ENCODE data around the gene CYBA. TPM values are rescaled to one million over a fixed set of nuclear protein-coding genes. Genes with fewer than 3 reads are reported as not detected.

The CYBA gene
- total RNA-seq, 2 experiments from 2014 or later, result 505 to 513 TPM

- Mint-ChIP-seq H3K4me3 (no peak overlapping the region), H3K36me3 (peaks cover 22% of the 10 kb centered on the region), H3K9me3 (no peaks in the 10 kb centered on the region), H3K27me3 (no peaks in the 10 kb centered on the region), H3K4me1 (peaks cover 1% of the 10 kb centered on the region), H3K27ac (no peak overlapping the region)
- ATAC-seq (ENCODE audit: low read depth) (no peak), DNase-seq (no peak)
- POLR2A ChIA-PET, result no interaction called here
Measured at GRCh38 chr16:88596483-88596882, 54.4 kb downstream of the CYBA start.

GRCh38 chr16:88595921-88596320 is 54.9 kb downstream of the CYBA start:
- peaks cover 21% of the 10 kb centered on the region for H3K36me3 Mint-ChIP-seq
- ATAC-seq (ENCODE audit: low read depth) (no peak), DNase-seq (no peak)
- H3K27ac Mint-ChIP-seq, result no peak overlapping the region
- POLR2A ChIA-PET, result no interaction called here
- H3K27me3 Mint-ChIP-seq, result no peaks in the 10 kb centered on the region
- no peaks in the 10 kb centered on the region for H3K9me3 Mint-ChIP-seq
- no peak overlapping the region for H3K4me3 Mint-ChIP-seq
- H3K4me1 Mint-ChIP-seq, result peaks cover 1% of the 10 kb centered on the region

GRCh38 chr16:88595101-88595500 is 55.8 kb downstream of the CYBA start:
- ATAC-seq (ENCODE audit: low read depth) (no peak), DNase-seq (no peak)
- Mint-ChIP-seq H3K27me3 (no peaks in the 10 kb centered on the region), H3K4me3 (no peak overlapping the region), H3K36me3 (peaks cover 21% of the 10 kb centered on the region), H3K27ac (no peak overlapping the region), H3K9me3 (no peaks in the 10 kb centered on the region), H3K4me1 (peaks cover 1% of the 10 kb centered on the region)
- POLR2A ChIA-PET, result no interaction called here

- H3K27ac Mint-ChIP-seq, result no peak overlapping the region
- peaks cover 25% of the 10 kb centered on the region for H3K36me3 Mint-ChIP-seq
- H3K9me3 Mint-ChIP-seq, result no peaks in the 10 kb centered on the region
- H3K27me3 Mint-ChIP-seq, result no peaks in the 10 kb centered on the region
- ATAC-seq (ENCODE audit: low read depth) (no peak), DNase-seq (no peak)
- no peak overlapping the region for H3K4me3 Mint-ChIP-seq
- H3K4me1 Mint-ChIP-seq, result peaks cover 6% of the 10 kb centered on the region
- POLR2A ChIA-PET, result no interaction called here
Measured at GRCh38 chr16:88593910-88594309, 56.9 kb downstream of the CYBA start.

GRCh38 chr16:88593489-88593888 is 57.4 kb downstream of the CYBA start:
- Mint-ChIP-seq H3K36me3 (peaks cover 26% of the 10 kb centered on the region), H3K27ac (no peak overlapping the region), H3K4me3 (no peak overlapping the region), H3K4me1 (peaks cover 8% of the 10 kb centered on the region), H3K9me3 (no peaks in the 10 kb centered on the region), H3K27me3 (no peaks in the 10 kb centered on the region)
- no peak for DNase-seq
- POLR2A ChIA-PET, result no interaction called here
- no peak for ATAC-seq (ENCODE audit: low read depth)

Other genes starting within 250 kb of the CYBA start
- 10 to 100 TPM; 19.0 to 19.2 TPM for gene ZFPM1, start 197.8 kb downstream of the CYBA start, total RNA-seq
- gene ZC3H18, start 80.7 kb downstream of the CYBA start, total RNA-seq, result 10 to 100 TPM; 83.4 to 88.7 TPM
- gene IL17C, start 12.5 kb downstream of the CYBA start, total RNA-seq, result under 1 TPM in 1 of 2 experiments, not detected in 1; 0.68 TPM
- gene MVD, start 12.0 kb upstream of the CYBA start, total RNA-seq, result 10 to 100 TPM; 80.7 to 84.2 TPM
- gene SNAI3, start 35.5 kb upstream of the CYBA start, total RNA-seq, result 10 to 100 TPM; 14.4 to 15.0 TPM
- 100 to 1,000 TPM; 227 to 229 TPM for gene RNF166, start 55.4 kb upstream of the CYBA start, total RNA-seq
- 10 to 100 TPM; 22.8 to 25.7 TPM for gene CTU2, start 55.5 kb upstream of the CYBA start, total RNA-seq
- gene PIEZO1, start 134.2 kb upstream of the CYBA start, total RNA-seq, result 100 to 1,000 TPM; 206 to 220 TPM
- 100 to 1,000 TPM; 135 to 140 TPM for gene CDT1, start 152.7 kb upstream of the CYBA start, total RNA-seq
- gene APRT, start 160.9 kb upstream of the CYBA start, total RNA-seq, result 100 to 1,000 TPM; 124 to 139 TPM
- 10 to 100 TPM; 50.9 to 51.8 TPM for gene GALNS, start 205.9 kb upstream of the CYBA start, total RNA-seq
- gene TRAPPC2L, start 206.1 kb upstream of the CYBA start, total RNA-seq, result 10 to 100 TPM; 47.4 to 50.9 TPM
- gene PABPN1L, start 215.6 kb upstream of the CYBA start, total RNA-seq, result not detected

Measured in activated naive CD8-positive, alpha-beta T cell treated with anti-CD3 and anti-CD28 coated beads, Interleukin-2, amount 10 ng/mL, durations not matched to agents 7 days and 5 days (primary cell).